ENCODE data around the gene HSF4. TPM values are rescaled to one million over a fixed set of nuclear protein-coding genes. Genes with fewer than 3 reads are reported as not detected.

HSF4 gene
- total RNA-seq, 1 donor from 2014 or later: 70.5 TPM

DNA sequence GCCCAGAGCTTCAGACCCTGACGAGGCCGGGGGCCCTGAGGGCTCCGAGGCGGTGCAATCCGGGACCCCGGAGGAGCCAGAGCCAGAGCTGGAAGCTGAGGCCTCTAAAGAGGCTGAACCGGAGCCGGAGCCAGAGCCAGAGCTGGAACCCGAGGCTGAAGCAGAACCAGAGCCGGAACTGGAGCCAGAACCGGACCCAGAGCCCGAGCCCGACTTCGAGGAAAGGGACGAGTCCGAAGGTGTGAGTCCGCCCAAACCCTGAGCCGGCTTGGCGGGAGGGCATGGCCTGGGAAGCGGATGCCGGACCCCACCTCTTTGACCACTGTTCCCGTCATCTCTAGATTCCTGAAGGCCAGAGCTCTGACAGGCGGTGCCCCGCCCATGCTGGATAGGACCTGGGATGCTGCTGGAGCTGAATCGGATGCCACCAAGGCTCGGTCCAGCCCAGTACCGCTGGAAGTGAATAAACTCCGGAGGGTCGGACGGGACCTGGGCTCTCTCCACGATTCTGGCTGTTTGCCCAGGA is 10.2 kb downstream of the HSF4 start:
- Histone ChIP-seq H3K36me3 (peaks cover 16% of the 10 kb centered on the region), H3K27ac (replicated peaks) (peak overlapping the region; percentile 96), H3K4me1 (peaks cover 65% of the 10 kb centered on the region), H3K9me3 (replicated peaks) (no peaks in the 10 kb centered on the region), H3K27me3 (ENCODE audit: low read depth) (no peaks in the 10 kb centered on the region), H3K4me3 (peak overlapping the region; percentile 68)
- no peak for DNase-seq
- intact Hi-C loops (cut with micrococcal nuclease): no loop called here
- TF ChIP-seq, protein P1, sequence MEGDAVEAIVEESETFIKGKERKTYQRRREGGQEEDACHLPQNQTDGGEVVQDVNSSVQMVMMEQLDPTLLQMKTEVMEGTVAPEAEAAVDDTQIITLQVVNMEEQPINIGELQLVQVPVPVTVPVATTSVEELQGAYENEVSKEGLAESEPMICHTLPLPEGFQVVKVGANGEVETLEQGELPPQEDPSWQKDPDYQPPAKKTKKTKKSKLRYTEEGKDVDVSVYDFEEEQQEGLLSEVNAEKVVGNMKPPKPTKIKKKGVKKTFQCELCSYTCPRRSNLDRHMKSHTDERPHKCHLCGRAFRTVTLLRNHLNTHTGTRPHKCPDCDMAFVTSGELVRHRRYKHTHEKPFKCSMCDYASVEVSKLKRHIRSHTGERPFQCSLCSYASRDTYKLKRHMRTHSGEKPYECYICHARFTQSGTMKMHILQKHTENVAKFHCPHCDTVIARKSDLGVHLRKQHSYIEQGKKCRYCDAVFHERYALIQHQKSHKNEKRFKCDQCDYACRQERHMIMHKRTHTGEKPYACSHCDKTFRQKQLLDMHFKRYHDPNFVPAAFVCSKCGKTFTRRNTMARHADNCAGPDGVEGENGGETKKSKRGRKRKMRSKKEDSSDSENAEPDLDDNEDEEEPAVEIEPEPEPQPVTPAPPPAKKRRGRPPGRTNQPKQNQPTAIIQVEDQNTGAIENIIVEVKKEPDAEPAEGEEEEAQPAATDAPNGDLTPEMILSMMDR (IDR thresholded peaks at IDR 0.05; ENCODE audit: borderline replicate concordance): no peak

DNA sequence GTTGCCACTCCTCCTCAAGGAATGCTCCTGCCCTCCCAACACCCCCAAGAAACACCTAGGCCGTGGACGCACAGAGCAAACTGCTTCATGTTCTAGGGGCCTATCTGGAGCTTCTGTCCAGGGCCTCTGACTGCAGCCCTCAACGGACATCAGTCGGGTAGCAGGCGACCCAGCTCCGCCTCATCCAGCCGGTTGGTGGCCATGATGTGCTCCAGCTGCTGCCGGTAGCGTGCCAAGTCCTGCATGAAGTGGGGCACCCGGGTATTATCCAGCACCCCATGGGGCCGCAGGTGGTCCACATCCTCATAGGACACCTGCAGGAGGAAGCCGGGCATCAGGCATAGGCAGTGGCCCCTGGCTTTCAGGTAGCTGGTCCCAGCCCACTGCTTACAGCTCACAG is 12.1 kb downstream of the HSF4 start:
- intact Hi-C loops (cut with micrococcal nuclease): no loop called here
- no peak for DNase-seq
- H3K4me3 ChIP-seq: no peak overlapping the region
- no peaks in the 10 kb centered on the region for H3K9me3 ChIP-seq (replicated peaks)
- H3K27ac ChIP-seq (replicated peaks): no peak overlapping the region
- peaks cover 16% of the 10 kb centered on the region for H3K36me3 ChIP-seq
- TF ChIP-seq, protein P1 (IDR thresholded peaks at IDR 0.05; ENCODE audit: borderline replicate concordance): no peak
- peaks cover 50% of the 10 kb centered on the region for H3K4me1 ChIP-seq
- H3K27me3 ChIP-seq (ENCODE audit: low read depth): no peaks in the 10 kb centered on the region

DNA sequence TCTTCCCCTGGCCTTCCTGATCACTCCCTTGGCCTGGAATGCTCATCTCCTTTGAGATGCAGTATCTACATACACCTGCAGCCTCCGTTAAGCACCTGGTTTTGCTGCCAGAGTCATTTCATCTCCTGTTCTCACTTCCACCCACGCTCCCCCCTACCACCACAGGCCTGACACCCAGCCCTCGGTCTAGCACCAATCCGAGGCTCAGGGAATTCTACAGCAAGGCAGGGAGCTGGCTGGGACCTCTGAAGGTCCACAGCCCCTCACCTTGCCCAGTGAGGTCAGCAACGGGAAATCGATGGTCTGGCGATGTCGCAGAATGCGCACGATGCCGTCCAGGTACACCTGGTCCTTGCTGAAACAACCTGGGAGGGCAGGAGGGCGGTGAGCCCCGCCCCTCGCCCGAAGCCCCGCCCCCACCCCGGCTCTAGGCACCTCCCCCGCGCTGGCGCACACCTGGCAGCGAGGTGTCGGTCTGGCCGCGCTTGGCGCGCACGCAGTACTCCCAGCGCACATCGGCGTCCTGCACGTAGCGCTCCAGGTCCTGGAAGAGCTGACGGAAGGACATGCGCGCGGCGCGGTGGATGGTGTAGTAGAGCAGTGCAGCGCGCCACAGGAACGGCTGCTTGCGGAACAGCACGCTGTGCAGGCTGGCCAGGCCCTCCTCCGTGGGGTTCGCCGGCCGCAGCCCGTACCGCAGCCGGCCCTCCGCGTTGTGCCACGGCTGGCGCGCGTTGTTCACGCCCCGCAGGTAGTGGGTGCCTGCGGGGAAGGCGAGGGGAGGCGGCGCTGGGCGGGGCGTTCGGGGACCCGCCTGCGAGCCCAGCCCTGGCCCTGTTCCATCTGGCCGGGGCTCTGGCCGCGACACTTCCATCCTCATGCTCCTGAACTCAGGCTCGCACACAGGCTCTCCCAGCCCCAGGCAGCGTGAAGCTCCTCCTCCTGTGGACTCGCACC is 13.5 kb downstream of the HSF4 start:
- H3K36me3 ChIP-seq: peaks cover 16% of the 10 kb centered on the region
- peak overlapping the region; percentile 76 for H3K27ac ChIP-seq (replicated peaks)
- TF ChIP-seq, protein P1 (IDR thresholded peaks at IDR 0.05; ENCODE audit: borderline replicate concordance): peak; percentile 35
- H3K4me3 ChIP-seq: peak overlapping the region; percentile 68
- no peaks in the 10 kb centered on the region for H3K27me3 ChIP-seq (ENCODE audit: low read depth)
- intact Hi-C loops (cut with micrococcal nuclease): no loop called here
- peaks cover 52% of the 10 kb centered on the region for H3K4me1 ChIP-seq
- H3K9me3 ChIP-seq (replicated peaks): no peaks in the 10 kb centered on the region
- DNase-seq: peak; percentile 60

DNA sequence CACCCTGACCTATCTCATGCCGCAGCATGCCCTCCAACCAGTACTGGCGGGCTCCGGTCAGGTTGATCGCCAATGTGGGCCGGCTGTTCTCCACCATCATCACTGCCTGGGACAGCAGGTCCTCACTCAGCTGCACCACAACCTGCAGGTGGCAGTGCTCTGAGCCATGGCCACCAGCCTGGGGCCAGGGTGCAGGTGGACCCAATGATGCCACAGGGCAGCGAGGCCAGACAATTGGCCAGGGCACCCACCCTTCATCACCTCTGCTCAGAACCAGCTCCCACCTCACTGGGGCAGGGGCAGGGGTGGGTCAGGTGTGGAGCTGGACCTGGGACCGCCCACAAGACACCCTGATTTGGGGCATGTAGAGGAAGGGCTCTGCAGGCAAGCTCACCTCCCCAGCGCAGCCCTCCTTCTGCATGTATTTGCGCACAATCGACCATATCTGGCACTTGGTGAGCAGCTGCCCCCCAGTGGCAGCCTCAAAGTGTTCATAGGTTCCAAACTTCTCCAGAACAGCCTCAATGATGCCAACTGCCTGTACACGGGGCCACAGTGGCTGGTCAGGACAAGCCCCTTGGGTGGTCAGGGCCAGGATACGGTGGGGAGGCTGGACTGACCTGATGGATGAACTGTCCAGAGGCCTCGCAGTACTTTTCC is 15.0 kb downstream of the HSF4 start:
- intact Hi-C loops (cut with micrococcal nuclease): no loop called here
- Histone ChIP-seq H3K27me3 (ENCODE audit: low read depth) (no peaks in the 10 kb centered on the region), H3K9me3 (replicated peaks) (no peaks in the 10 kb centered on the region), H3K4me1 (peaks cover 46% of the 10 kb centered on the region), H3K36me3 (peaks cover 16% of the 10 kb centered on the region), H3K4me3 (no peak overlapping the region), H3K27ac (replicated peaks) (no peak overlapping the region)
- TF ChIP-seq, protein P1 (IDR thresholded peaks at IDR 0.05; ENCODE audit: borderline replicate concordance): no peak
- no peak for DNase-seq

DNA sequence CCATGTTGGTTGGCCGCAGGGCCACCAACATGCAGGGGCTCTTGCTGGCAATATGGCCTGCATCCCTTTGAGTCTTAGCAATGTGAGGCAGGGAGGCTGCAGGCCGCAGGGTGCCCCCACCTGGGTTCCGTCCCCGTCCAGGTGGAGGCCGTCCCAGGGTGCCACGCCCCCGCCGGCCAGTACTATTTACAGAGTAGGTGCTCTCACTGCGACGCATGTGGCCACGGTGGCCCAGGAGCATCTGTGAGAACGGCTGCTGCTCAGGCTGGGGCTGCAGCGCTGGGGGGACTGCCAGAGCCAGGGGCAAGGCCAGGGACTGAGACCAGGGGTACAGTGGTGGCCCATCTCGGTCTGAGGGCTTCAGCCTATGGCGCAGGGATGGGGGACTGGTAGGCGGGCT is 15.6 kb downstream of the HSF4 start:
- intact Hi-C loops (cut with micrococcal nuclease): no loop called here
- DNase-seq: no peak
- Histone ChIP-seq H3K4me1 (peaks cover 46% of the 10 kb centered on the region), H3K4me3 (no peak overlapping the region), H3K9me3 (replicated peaks) (no peaks in the 10 kb centered on the region), H3K36me3 (peaks cover 12% of the 10 kb centered on the region), H3K27ac (replicated peaks) (no peak overlapping the region), H3K27me3 (ENCODE audit: low read depth) (no peaks in the 10 kb centered on the region)
- TF ChIP-seq, protein P1 (IDR thresholded peaks at IDR 0.05; ENCODE audit: borderline replicate concordance): no peak

Measured in left ventricle myocardium inferior (tissue), 1 donor.